Activated naive CD4-positive, alpha-beta T cell treated with anti-CD3 and anti-CD28 coated beads, Interleukin-2, amount 50 U/mL, for 16 hours (primary cell): ENCODE data around the gene CEL.

Source experiments
- DNase-seq: peaks from one replicate; pipeline ENCODE4 v3.0.0-alpha.2; 2020

CEL gene

DNA sequence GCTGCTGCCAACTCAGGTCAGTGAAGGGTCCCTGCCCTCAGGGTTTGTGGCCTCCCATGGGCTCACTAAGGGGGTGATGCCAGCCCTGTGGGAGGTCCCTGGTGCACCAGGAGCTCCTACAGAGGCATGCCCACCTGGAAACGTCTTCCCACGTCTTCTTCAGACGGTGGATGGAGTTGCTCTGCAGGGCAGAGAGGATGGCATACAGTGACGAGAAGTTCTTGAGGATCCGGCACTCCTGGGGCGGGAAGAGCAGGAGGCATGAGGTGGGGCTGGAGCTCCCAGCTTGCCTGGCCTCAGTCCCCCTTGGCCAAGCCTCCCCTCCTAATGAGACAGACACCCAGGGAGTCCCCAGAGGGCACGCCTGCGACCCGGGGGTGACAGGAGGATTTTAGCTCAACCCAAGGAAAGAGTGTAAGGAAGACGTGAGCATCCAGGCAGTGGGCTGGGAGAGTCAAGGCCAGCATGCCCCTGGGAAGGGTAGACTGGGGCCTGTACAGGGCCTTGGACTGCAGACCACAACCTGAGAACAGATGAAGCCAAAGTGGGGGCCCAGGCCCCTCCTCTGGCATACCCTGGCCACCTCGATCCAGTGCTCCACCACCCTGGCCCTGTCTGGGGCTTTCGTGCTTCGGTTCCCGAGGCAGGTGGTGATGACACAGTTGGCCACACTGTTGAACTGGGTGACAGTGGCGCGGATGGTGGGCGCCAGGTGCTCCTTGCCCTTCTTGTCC is 44.9 kb downstream of the CEL start:
- no peak for DNase-seq

DNA sequence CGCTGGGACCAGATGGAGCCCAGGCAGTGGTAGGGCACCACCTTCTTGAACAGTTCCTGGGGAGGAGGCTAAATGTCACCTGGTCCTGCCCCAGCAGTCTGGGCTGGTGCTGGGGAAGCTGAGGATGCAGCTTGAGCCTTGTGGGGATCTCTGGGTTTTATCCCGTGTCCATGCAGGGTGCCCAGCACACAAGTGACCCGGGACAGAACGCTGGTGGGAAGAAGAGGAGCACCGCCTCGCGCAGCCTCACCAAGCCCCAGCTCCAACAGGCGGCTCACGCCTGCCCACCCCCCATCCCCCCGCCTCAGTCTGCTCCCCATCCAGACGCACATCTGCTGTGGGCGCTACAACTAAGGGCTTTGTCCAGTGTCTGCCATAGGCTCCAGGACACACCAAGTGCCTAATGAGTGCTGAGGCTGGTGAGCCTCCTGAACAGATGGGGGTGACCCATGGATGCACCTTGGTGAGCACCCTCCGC is 45.5 kb downstream of the CEL start:
- no peak for DNase-seq

DNA sequence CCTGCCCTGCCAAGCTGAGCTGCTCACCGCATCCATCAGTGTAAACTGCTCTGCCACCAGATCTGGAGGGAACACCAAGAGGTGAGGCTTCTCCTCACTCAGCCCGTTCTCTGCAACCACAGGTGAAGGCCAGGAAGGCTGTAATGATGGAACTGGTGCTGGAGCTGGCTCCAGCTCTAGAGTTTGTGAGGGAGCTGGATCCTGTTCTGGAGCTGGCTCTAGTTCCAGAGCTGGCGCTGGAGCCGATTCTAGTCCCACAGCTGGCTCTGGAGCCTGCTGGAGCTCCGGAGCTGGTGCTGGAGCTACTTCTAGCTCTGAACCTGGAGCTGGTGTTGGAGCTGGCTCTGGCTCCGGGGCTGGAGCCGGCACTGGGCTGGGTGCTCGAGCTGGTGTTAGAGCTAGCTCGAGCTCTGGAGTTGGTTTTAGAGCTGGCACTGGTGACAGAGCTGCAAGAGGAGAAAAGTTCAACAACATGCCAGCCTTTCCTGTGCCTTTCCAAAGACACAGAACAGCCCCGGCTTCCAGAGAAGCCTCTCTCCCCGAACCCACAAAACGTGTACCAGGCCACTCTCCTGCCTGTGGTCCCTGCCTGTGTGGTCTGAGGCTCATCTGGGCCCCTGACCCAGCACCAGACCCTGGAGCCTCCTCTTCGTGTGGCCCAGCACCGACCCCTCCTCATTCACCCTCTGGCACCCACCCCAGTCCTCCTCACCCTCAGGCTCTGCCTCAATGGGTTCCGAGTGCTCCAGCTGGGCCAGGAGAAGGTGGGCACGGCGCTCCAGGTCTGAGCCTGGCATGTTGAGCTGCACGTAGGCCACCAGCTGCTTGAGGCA is 46.4 kb downstream of the CEL start:
- DNase-seq, result no peak

DNA sequence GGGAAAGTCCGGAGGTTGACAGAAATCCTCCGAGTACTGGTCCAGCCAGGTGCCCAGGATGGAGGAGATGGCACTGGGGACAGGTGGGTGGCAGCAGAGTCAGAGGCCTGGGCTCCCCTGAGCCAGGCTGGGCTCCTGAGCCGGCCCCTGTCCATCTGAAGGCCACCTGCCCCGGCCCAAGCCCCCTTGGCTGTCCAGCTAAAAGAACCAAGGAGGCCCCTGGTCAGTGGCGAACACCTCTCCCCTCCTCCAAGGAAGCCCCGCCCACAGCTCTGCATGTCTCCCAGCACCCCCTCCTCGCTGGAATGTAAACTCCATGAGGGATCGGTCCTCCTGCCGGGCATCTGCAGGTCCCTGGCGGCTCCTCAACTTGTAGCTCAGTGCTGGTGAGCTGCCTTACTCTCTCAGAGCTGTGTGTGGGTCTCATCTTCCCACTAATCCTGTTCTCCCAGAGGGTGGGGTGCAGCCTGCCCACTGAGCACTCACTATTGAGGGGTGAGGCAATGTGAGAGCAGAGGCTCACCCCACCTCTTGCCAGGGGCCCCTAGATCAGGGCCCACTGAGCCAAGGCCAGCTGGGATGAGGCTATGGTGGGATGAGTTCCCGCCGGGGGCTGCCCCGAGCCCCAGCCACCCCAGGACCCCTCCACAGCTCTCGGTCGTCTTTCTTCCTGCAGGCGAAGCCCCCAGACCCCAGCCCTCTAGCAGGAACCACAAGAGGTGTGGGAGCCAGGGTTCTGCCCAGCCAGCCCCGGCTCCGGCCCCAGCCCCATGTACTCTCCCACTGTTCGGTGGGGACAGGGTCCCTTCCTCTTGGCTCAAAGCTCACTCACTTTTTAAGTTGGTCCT is 47.2 kb downstream of the CEL start:
- DNase-seq, result no peak

DNA sequence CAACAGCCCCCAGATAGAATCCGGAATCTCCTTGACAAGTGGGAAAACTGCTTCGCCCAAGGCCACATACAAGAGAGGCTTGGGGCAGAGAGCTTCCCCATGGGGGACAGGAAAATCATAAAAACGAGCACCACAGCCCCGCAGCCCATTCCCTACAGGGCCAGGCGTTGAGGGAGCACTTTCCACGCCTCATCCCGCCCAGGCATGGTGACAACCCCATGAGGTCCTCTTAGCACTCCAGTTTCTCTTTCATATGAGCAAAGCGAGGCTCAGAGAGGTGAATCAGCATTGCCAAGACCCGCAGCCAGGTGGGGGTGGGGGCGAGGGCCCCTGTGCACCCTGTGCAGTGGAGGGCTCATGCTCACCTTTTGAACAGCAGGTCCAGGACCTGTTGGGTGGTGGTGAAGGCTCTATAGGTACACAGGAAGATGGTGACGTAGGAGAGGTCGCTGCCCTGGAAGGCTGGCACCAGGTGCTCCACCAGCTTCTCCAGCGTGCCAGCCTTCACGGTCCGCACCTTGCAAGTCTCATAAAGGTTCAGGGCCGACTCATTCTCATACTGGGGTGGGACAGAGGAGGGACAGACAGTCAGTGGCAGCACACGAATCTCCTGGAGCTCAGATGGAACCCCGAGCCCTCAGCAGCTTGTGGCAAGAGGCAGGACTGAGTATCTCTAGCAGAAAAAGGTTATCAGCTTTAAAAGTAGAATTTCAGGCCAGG is 48.3 kb downstream of the CEL start:
- no peak for DNase-seq

DNA sequence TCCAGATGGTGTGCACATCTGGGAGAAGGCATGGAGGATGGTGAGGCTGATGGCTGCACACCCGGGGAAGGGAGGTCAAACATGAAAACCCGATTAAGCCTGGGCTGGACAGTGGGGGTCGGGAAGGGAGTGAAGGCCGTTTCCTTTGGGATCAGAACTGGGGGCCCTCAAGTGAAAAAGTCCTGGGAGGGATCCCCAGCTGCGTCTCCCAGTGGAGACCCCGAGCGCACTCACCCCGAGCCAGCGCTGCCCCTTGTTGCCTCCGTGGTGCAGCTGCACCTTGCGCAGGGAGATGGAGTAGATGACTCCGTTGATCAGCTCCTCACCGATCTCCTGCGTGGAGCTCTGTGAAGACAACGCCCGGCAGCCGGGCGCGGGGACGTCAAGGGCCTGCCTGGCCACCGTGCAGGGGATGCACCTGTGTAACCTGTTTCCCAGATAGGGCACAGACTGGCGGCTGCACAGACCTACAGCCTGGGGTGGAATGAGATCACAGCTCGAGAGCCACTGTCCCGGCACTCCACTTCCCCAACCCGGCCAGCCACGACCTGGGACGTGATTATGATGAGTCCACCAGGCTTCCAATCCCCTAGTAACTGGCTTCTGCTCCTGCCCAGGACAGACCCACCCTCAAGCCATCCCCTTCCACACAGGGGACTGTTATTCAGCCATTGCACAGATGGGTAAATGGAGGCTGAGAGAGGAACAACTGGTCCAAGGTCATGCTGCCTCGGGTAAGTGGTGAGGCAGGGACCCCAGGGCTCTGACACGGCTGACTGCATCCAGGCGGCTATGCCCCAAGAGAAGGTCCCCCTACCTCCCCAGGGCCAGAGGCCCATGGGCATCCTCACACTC is 50.3 kb downstream of the CEL start:
- DNase-seq, result no peak

DNA sequence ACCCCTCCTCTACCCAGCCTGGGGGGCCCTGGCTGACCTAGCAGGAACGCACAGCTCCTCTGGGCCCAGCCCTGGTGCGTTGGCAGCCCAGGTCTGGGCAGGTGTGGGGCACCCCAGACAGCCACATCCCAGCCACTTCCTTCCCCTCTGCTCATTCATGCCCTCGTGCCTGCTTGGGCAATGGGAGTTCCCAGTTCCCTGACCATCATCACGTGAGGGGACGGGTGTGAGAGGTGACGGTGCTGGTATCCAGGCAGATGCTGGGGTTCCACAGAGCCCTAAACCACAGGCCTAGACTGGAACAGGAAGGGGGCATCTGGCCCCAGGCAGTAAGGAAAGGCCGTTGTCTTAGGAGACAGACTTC is 50.9 kb downstream of the CEL start:
- no peak for DNase-seq

DNA sequence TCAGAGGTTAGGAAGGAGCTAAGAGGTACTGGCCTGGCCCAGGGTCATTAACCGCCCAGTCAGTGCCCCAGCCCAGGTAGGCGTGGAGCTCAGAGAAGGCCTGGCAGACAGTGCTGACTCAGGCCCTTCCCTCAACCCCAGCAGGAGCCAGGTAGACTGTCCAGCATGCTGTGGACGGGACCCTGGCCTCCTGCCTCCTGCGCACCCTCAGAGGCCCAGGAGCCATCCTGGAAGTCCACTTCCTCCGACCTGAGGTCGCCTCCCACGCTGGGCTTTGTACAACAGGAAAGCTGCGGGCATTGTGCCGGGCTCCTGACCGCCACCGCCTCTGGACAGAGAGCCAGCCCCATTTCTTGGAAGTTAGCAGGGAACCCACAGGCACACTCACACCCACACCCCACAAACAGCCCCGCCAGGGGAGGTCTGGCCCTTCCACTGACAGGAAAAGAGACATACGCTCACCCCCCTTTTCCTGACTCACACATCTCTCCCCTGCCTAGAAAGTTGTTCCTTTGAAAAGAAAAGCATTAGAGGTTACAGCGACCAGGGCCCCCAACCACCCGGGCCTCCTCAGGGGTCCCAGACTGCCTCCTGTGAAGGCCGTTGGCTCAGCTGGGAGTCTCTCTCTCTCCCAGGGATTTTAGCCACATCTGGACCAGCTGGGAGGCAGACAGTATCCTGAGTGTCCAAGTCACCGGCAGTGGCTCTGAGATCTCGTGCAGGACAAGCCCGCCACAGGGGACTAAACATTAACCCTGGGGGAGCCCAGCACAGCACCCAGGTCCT is 51.6 kb downstream of the CEL start:
- DNase-seq, result no peak

DNA sequence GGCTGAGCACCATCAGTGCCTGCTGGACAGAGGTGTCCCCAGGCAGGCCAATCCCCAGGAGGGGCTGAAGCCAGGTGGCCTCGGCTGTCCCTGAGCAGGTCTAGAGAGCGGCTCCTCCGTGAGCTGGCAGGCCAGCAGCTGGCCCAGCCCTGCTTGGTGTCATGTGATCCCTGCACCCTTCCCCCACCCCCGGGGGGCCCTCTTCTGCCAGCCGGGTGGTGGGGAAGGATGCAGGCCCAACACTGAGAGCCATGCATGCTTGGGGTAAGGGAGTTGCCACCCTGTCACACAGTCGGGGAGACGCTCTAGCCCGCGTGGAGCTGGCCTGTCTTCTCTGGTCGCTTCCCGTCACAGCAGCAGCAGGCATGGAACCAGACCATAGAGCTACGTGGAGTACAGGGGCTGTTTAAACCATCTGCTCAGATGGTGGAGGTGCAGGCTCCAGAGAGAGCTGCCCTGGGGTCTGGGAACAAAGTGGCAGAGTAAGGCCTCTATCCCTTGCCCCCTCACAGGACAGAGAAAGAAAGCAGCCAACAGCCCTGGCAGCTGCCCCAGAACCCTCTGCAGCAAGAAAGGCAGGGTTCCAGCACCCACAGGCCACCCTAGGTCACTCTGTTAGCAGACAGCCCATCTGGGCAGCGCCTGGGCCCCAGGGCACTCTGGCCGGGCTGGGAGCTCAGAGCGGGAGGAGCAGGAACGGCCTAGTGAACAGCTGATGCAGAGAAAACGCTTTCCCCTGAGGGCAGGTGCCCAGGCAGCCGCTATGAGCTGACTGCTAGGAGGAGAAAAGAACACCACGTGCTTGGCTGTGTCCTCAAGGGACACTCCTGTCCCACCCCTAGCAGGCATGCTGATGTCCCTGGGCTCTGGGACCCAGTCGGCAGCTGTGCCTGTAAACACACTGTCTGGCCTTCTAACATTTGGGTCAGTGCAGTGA is 52.4 kb downstream of the CEL start:
- no peak for DNase-seq

DNA sequence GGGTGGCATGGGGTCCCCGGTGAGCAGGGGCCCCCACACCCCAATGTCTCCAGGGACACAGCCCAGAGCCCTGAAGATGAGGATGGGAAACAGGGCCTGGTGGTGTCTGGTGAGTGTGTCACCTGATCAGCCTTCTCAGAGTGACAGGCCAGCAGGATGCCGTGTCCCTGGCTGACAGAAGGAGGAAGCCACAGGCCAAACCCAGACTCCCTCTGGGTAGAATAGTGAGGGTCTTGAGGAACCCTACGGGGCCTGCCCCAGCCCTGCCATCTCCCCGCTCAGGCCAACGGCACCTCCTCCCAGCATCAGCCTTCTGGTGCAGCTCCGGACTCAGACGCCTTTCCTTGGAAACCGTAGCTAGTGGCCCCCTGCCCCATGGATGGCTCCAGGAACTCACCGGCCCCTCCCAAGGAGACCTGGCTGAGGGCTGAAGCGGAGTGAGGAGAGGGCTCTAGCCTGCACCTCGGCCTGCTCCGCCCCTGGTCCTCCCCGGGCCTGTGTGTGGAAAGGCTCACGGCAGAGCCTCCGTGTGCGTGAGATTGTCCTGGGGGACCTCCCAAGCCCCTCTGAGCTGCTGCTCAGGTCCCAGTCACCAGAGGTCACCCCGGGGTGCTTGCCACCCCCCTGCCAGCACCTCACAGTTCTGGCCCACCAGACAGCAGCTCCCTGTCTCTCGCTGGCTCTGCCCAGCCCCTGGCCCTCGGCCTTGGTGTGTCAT is 53.3 kb downstream of the CEL start:
- DNase-seq, result no peak

DNA sequence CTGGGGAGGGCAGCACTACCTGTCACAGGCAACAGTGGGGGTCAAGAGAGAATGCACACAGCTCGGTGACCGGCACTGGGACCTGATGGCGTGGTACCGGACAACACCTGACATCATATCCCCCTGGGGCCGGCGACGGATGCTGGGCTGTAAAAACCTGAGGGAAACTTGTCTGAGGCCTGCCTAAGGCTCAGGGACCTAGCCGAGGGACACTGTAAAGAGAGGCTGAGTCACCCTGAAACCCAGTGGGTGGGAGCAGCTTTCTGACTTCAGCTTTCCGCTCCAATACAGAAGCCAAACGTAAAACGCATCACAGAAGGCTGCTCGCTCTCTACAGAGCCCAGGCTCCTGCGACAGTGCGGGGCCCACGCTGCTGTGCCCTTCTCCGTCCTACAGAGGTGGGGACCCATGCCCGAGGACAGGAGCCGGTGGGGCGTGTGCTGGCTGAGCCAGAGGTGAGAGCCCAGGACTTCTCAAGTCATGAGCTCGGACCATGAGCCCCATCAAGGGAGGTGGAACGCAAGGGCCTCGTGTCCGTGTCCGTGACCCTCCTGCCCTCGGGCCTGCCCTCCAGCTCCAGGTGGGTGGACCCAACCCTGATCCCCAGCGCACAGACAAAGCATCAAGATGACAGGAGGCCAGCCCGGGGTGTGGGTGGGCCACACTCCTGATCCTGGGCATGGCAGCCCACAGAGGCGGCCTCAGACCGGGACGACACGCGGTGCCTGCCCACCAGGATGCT is 54.0 kb downstream of the CEL start:
- peak; percentile 72 for DNase-seq

DNA sequence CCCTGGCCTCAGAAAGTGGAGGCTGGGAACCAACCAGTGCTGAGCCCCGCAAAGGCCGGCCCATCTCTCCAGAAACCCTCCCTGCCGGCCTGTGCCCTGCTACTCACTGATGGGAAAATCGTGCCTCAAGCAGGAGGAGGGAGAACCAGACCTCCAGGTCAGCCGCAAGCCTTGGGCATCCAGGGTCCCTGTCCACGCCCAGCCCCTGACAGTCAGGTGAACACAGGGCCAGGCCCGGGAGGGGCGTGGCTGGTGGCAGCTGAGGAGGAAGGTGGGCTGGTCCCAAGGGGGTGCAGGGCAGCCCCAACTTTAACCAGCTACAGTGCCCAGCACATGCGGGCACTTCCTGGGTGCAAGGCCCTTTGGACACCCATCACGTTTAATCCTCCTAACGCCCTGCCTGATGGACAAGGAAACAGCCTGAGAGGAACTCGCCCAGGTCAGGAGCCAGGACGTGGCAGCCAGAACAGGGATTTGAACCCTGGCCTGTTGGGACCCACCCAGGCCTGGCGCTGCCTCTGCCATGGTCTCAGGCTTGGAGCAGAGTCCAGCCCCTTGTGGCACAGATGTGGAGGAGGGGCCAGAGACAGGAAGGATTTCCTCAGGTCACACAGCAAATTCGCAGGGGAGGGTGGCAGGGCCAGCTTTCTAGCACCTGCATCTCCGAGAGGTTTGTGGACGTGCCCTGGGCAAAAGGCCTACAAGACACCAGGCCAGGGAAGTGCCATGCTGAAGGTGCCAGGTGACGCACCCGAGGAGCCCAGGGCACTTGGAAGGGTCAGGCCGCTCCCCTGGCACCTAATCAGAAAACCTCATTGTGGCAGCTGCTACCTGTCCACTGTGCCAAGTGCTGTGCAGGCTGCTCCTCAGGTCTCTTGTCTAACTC is 54.8 kb downstream of the CEL start:
- no peak for DNase-seq

DNA sequence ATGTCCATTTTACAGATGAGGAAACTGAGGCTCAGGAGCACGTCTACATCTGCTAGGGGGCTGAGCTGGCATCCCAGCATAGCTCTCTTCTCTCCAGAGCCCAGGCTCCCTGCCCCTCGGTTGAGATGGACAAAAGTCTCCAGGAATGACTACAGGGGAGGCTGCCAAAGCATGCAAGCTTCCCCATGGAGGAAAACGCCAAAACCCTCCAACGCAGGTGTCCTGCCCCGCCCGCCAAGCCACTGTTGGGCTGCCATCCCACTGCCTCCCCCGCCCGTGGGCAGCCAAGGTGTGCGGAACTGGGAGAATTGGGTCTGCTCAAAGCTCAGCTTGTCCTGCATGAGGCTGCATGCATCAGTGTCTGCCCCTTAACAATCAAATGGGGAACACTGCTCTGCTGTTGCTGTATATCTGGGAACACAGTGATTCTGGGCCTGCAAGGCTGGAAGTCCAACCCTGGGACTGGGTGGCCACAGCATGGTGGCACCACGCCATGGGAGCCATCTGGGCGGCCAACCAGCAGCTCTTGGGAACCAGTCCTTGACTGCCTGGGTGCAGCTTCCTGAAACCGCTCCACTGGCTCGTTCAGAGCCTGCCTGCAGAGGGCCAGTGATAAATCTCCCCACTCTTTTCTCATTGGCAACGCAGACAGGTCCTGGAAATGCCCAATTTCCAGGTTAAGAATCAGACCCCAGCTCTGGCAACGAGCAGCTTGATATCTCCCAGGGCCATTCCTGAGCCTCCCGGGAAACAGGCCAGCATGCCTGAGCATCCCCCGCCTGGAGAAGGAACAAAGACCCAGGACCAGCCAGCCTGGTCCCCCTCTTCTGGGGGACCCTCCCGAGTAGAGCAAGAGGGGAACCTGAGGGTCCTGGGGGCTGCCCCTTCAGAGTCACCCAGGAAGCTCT is 55.7 kb downstream of the CEL start:
- no peak for DNase-seq

DNA sequence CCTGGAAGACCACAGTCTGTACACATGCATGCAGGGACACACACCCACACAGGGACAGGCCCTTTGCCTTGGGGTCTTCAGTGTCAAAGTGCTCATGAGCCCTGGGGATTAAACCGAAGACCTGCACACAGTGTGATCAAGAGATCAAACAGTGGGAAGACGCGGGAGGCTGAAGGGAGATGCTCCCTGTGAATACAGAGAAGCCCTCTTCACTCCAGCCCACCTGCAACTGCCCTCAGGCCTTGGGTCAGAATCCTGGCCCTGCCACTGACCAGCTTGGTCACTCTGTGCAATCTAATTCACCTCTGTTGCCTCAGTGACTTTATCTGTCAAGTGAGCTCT is 56.4 kb downstream of the CEL start:
- no peak for DNase-seq

DNA sequence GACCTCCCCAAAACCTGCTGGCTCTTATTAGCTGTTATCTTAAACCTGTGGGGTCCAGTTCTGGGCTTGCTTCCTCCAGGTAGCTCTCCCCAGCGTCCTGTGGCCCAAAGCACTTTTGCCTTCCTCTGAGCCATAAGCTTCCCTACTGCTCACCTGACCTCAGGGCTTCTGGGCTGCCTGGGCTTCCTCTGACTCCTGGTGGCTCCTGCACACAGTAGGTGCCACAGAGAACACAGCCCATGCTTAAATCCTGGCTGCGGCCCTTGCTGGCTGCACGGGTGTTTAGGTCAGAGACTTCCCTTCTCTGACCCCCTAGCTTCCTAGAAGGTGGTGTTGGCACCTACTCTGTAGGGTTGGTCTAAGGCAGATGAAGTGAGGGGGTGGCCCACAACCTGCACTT is 56.8 kb downstream of the CEL start:
- DNase-seq, result no peak
